Fibroblast of the conjunctiva (primary cell): ENCODE results near the gene KIF25.
"Not testable (repeated sequence)": the region's sequence is repeated elsewhere in the genome, so short reads cannot be mapped to it uniquely, and the experiment has no call there.

Experiments
- DNase-seq: peaks from one replicate; pipeline ENCODE4 v3.0.0-alpha.2; 2010; ENCODE audit warnings: low read depth

The KIF25 gene

DNA sequence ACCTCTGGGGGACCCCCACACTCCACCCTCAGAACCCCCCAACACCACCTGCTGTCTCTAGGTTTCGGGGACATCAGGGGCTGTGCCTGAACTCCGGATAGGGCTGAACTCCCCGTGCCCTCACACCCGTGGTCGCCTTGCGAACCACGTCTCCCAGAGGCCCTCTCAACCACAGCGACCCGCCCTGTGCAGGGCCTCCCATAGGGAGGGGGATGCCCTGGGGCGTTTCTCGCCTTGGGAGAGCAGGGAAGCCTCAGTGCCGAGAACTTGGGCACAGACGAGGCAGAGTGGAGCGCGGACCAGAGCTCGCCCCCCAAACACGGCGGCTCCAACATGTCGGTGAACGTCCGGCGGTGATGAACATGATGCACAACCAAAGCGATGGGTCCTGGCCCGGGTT lies 74.8 kb downstream of the KIF25 start:
- no peak for DNase-seq

DNA sequence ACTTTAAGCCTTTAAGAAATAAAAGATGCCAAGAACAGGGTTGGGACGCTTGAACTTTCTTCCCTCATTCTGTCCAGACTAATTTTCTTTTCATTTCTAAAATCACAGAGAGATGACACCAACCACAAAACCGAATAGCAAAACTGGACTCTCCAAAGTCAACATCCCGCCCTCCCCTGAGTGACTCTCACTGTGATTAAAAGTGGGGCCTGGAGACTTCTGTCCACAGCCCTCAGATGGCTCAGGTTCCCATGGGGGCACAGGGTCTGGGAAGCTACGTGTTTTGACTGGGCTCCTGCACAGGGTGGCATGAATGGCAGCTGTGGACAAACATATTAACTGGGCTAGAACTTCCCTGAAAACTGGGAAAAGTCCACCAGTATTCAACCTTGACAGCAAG lies 75.3 kb downstream of the KIF25 start:
- DNase-seq, result no peak

DNA sequence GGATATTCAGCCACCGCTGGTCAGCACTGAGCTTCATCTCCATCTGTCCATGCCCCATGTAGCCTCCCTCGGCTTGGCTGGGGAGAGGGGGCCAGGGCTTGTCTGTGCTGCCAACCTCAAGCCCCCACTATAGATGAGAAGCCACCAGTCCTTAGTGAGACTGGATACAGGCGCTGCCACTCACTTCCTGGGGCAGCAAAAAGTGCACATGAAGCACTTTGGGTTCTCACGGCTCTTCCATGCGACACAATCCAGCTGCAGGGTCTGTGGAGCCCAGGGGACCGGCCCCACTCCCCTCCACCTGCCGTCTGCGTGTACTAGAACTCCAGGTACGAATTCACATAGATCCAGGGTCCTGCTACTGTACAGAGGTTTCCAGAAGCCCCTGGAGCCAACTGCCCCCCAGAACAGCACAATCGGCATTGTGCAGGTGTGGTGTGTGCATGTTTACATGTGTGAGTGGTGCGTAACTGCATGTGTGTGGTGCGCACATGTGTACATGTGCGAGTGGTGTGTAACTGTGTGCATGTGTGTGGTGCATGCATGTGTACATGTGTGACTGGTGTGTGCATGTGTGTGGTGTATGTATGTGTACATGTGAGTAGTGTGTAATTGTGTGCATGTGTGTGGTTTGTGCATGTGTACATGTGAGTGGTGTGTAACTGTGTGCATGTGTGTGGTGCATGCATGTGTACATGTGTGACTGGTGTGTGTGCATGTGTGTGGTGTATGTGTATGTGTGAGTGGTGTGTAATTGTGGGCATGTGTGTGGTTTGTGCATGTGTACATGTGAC lies 76.7 kb downstream of the KIF25 start:
- no peak for DNase-seq

DNA sequence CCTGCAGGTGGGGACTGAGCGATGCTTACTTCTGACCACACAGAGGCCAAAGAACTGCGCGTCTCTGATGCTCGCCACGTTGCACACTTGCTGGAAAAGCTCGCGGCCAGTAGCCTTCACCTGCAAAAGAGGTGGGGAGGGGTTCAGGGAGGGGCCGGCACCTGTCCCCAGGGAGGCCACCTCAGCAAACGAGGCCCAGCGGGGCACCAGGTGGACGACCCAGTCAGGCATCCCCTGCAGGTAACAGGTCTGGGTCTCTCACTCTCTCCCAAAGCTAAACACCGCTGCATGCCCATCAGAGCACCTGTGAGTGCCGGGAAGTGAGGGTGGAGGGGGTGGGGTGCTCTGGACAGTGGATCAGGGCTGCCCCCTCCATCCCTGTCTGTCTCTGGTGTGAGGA lies 77.7 kb downstream of the KIF25 start:
- DNase-seq, result no peak

DNA sequence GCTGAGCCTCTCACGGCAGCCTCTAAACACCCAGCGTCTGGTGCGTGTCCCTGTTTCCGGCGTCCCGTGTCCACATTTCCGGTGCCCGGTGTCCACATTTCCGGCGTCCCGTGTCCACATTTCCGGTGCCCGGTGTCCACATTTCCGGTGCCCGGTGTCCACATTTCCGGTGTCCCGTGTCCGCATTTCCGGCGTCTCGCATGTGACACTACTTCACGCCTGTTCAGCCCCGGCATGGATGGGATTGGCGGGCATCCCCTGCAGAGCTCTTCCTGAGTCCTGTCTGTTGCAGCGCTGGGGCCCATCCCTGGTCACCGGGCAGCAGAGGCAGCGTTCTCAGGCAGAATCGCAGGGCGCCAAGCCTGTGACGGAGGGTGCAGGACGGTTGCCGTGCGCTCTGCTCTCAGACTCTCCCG lies 78.3 kb downstream of the KIF25 start:
- no peak for DNase-seq

DNA sequence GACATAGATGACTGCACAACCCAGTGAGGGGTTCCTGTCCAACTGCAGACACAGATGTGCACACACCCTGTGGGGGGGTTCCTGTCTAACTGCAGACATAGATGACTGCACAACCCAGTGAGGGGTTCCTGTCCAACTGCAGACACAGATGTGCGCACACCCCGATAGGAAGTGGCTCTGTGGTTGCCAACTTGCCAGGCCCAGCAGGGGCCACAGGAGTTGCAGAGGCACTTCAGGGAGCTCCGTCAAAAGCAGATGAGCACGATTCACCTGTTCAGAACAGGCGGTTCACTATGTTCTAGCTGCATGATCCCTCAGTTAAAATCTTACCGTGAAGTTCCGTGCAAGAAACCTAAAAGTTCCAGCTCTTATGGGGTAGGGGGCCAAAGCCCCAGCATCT lies 79.9 kb downstream of the KIF25 start:
- not testable (repeated sequence) for DNase-seq

DNA sequence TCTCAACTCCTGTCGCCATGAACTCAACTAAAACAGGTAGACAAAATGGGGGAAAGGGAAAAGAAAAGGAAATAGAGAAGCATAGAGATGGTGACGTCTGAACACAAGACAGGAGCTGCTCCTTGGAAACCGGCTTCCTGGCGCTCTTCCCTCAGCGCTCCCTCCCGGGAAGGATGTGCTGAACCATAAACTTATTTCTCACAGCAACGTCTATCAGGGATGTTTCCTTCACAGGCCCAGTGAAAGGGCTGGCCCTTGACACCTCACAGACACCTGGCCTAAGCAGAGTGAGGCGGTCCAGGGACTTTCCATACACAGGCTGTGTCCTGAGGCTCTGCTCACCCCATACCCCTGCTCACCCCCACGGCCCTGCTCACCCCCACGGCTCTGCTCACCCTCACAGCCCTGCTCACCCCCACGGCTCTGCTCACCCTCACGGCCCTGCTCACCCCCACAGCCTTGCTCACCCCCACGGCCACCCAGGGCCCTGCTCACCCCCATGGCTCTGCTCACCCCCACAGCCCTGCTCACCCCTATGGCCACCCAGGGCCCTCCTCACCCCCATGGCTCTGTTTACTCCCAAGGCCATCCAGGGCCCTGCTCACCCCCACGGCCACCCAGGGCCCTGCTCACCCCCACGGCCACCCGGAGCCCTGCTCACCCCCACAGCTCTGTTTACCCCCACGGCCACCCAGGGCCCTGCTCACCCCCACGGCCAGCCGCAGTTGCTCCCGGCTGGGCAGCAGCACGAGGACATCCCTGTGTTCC lies 80.9 kb downstream of the KIF25 start:
- DNase-seq, result no peak

DNA sequence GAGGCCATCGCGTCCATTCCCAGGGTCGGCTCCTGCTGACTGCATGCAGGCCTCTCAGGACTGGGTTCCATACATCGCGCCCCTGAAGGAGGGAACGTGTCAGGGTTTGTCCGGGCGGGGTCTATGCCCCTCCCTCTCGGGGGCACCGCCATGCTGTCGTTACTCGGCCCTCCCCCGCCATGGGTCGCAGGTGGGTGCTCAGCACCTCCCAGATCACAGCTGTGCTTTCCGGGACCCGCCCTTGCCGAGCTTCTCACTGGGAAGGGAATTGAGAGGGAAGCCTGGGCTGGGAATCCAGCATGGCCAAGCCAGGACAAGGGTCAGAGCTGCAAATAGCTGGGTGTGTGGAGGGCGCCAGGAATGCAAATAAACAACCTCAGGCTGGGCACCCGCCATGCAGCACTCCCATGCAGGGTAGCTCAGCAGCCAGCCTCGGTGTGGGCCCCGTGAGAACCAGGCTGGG lies 81.5 kb downstream of the KIF25 start, which contains the start of gene FRMD1:
FRMD1 (minus strand) TSS at position 270 of the 463 bp plus-strand sequence; CDS start at position 152, 118 bp downstream.
- no peak for DNase-seq

DNA sequence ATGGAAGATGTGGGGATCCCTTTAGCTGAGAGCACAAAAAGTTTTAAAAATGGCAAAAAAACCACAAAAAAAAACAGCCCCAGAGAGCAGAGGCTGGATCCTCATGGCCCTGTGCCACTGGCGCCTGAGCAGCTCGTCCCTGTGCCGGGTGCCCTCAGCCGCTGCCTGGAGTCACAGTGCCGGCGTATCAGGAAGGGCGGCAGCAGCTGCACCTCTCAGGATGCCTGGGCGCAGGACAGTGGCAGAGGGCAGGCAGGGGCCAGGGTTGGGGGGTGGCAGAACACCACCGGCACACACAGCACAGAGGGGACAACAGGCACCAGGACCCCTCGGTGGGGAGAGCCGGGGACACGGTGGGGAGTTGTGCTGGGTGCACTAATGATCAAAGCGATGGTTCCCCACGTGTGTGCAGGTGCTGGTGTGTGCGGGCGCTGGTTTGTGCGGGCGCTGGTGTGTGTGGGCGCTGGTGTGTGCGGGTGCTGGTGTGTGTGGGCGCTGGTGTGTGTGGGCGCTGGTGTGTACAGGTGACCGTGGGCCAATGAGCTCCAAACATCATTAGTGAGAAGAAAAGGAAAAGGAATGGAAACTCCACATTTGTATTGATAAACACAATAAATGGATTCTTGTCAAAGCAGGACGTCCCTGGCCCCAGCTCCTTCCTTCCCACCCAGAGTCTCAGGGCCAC lies 83.1 kb downstream of the KIF25 start:
- no peak for DNase-seq

DNA sequence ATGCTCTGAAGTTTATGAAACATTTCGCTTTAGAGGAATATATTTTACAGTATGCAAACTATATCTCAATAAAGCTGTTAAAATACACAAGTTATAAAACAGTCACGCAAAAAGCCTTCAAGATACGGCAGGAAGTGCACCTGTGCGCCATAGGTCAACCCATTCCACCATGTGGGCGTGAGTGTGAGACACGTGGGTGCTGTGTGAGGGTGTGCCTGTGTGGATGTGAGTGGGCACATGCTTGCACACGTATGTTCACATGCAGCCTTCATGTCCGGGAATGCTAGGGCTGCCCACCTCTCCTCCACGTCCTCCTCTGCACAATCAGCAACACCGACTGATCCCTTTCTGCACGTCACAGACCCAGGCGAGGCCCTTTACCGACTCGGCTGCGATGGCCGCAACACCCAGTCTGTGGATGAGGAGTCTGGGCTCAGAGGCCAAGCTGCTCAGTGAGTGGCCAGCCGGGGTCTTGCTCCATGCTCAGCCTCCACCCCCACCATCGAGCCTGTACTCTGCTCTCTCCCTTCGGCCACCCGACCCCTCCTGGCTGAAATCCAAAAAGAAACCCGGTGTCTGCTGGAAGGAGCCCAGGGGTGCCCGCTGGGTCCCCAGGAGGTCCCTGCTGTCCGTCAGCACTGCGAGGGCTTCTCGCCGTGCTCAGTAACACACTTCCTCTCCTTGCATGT lies 84.5 kb downstream of the KIF25 start:
- DNase-seq, result no peak

DNA sequence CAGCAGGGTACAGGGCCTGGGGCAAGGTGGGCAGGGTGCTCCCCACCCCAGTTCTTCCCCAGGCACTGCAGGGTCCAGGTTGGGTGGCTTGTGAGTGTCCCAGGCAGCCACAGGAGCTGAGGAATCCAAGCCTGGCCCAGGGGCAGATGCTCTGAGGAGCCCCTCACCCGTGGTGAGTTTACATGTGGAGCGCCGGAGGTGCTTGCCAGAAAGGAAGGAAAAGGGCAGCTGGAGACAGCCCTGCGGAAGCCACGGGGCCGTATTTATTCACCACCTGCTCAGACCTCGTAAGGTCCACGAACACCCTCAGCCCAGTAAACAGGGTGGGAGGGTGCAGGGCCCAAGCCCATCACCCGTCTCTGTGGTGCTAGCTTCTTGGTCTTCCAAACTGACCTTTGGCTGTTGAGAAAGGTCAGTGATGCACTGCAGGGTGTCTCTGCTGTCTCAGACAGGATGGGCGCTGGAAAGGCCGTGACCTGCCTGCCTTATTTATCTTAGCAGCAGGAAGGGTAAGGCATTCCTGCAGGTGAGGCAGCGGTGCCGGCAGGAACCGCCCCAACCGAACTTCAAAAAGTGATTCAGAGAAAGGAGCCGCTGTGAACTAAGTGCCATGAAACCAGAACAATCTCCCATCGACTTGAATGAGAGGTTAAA lies 85.5 kb downstream of the KIF25 start:
- DNase-seq, result no peak

DNA sequence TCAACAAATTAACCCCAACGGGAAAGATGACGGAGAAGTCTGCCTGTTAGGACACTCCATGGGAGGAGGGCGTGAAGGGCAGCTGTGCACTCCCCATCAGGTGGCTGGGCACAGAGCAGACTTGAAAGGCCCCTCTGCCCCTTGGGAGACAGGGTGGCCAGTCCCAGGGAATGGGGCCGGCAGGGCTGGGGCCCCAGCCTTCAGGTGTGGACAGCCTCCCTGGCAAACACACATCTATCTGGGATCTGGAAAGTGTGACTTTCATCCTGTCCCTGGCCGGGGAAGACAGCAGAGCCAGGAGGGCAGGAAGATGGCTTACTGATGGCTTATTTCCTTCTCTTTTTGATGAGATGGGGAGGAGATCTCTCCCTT lies 86.0 kb downstream of the KIF25 start:
- no peak for DNase-seq

DNA sequence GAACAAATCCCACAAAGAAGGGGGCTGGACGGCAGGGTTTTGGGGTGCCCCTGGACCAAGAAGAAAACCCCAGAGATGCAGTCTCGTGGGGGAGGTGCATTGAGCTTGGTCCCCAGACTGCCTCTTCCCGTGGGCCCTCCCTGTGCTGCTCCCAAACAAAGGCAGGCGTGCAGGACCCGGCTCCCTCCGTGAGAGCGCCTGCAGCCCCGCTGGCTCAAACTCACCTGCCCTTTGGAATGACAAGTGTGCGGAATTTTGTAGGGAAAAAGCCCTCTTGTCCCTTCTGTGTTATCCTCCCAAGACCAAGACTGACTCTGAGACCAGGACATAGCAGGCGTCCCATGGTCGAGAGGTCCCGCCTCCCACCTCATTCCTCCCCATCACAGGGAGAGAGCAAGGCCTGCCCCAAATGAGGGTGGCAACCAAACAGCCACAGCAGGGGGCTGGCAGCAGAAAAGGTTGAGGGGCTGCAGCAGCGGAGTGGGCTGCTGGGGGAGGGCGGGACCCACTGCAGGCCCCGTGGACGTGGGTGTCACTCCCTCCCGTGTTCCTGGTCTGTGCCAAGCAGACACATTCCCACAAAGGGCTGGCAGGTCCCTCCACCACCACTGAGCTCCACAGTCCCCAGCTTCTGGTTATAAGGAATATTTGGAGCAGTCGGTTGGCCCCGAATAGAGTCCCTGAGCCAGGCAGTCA lies 87.1 kb downstream of the KIF25 start:
- DNase-seq, result no peak

DNA sequence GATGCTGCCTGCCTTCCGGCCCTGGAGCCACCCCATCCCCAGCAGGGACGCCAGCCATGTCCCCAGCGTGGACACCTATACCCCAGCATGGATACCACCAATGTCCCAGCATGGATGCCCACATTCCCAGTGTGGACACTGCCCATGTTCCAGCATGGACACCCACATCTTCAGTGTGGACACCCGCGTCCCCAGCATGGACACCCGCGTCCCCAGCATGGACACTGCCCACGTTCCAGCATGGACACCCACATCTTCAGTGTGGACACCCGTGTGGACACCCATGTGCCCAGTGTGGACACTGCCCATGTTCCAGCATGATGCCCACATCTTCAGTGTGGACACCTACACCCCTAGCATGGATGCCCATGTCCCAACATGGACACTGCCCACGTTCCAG lies 88.6 kb downstream of the KIF25 start:
- DNase-seq, result no peak

DNA sequence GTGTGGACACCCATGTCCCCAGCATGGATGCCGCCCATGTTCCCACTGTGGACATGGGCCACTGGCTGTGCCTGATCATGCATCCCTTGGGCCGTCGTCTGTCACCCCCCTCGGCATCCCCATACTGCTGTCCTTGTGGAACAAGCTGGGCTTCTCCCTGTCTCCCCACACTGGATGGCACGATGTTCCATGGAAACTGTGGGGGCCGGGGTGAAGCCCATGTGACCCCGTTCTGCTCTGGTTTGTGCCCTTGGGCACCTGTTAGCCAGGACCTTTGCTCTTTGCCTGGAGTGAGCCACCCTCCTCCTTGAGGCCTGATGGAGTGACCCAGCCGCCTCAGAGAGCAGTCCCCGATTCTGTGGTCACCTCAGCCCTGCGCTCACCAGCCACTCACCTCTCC lies 89.1 kb downstream of the KIF25 start:
- DNase-seq, result no peak

DNA sequence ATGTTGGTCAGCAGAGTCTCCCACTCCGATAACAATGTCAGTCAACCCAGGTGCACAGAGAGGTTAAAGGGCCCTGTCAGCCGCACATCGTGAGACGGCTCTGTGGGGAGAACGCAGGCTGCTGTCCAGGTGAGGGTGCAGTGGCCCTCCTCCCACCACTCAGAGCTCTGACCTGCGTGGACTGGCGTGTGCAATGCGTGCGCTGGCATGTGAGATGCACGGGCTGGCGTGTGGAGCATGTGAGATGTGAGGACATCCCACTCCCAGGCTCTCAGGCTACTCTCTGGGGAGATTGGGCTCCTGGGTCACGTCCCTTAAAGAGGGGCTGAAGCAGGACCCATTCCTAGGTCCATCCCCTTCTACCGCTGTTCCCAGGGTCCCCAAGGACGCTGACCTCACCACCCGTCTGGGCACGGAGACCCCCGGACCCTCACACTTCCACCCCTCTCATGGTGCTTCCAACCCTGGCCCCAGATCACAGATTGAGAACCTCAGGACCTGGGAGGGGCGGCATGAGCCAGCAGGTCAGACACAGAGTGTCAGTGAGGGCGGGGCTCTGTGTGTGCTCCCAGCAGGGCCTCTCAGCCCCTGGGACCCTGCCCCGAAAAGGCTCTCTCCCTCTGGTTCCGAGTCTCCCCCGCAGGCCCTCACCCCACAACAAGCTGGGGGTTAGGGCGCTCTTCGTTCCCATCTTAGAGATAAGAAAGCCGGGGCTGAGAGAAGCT lies 90.1 kb downstream of the KIF25 start:
- no peak for DNase-seq

DNA sequence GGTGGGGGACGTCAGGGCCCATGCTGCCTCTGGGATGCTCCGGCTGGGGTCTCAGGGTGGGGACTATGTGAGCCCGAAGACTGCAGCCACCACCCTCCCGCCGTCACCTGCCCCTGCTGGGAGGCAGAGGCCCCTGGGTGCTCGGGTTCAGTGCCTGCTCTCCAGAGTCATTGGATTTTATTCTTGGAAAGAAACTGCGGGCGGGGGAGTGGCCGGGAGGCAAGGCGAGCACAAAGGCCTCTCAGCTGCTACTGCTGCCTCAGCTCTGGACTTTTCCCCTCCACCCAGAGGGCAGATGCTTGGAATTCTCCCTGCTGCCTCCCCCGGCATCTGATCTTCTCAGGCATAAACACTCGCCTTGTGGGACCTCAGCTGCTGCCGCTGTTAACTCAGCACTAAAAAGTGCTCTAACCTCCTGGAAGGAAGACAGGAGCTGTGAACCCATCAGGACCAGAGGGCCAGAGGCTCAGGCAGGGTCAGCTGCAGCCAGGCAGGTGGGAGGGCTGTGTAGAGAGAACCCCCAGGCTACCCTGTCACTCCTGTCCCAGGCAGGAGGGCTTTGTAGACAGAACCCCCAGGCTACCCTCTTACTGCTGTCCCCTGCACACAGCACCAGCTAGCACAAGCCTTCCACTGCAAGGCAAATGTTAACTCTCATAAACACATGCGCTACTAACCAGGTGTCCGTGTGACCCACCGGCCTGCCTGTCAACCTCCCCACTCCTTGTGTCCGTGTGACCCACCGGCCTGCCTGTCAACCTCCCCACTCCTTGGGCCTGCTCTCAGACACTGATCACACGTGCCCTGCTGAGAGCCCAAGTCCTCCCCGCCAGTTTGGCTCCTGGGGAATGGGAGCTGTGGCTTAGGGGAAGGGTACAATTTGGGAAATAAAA lies 90.9 kb downstream of the KIF25 start:
- no peak for DNase-seq

DNA sequence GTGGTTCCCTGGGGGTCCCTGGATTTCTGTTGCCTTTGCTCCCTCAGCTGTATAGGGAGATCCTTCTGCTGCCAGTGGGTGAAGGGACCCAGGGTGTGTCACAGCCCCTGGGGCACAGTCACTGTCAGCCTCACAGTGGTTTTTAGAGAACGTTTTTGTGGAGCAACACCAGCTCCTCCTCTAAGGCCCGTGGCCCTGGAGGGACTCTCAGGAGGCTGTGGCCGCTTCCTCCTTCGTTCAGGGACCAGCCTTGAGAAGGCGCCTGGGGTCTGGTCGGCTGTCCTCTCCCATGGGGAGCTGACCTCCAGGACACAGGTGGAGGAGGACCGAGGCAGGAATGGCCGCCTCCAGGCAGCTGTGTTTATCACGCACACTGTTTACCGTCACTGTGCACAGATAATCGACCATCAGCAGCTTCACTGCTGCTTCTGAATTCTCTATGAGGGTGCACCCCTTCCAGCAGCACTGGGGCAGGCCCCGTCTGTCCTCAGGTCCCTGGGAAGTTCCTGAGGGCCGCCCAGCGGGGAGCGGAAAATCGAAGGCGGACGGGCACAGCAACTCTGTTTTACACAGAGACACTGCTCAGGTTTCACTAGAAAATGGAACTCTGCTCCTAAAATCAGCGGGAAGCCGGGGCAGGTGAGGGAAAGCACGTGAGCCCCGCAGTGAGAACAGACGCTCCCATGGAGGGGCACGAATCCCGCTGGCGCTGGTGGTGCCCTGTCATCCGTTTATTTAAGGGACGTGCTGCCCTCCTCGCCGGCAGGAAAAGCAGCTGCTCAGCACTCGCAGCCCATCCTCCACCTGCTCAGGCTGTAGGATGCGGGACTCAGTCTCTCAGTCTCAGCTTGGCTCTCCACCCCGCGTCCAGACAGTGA lies 92.0 kb downstream of the KIF25 start:
- no peak for DNase-seq
